Measurements from ENCODE around the gene SLC34A3. TPM values are rescaled to one million over a fixed set of nuclear protein-coding genes. Genes with fewer than 3 reads are reported as not detected.

SLC34A3 gene
- total RNA-seq, 1 donor, result not detected

DNA sequence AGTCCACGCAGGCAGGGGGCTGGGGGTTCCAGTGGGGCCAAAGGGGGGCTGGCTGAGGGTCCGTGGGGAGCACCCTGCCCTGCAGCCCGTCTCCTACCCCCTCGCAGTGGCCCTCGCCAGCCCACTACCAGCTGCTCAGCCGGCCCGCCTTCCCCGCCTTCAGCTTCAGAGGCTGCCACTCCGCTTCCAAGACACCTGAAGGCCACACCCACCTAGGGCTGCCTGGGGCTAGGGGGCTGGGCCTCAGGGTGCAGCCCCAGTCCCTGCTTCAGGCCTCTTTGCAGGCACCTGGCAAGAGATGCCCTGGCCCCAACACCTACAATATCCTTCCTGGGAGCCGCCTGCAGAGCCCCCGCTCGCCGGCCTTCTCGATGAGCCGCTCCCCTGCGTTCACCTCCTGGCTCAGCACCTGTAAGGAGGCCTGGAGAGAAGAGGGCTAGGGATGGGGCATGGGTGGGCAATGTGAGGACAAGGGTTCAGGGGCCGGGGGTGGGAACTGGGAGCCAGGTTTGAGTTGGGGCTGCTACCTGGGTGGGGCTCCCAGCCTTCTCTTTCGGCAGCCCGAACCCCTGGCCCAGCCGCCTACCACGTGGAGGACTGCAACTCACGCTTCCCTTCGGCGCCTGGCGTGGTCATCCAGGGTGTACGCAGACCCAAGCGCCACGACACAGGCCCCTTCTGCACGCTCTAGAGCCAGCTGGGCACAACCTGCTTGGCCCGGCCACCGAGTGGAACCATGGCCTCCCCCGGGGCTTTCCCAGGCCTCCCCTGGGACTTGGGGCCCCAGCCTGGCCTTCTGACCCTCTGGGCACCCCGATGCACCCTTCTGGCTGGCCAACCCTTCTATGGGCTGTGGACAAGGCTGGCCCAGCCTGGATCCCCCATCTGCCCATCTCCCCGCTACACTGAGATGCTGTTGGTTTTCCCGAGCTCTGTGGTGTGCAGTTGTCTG is 22.1 kb downstream of the SLC34A3 start:
- peaks cover 13% of the 10 kb centered on the region for H3K4me1 ChIP-seq (ENCODE audit: insufficient read depth, low read length)
- TF ChIP-seq, protein P1, sequence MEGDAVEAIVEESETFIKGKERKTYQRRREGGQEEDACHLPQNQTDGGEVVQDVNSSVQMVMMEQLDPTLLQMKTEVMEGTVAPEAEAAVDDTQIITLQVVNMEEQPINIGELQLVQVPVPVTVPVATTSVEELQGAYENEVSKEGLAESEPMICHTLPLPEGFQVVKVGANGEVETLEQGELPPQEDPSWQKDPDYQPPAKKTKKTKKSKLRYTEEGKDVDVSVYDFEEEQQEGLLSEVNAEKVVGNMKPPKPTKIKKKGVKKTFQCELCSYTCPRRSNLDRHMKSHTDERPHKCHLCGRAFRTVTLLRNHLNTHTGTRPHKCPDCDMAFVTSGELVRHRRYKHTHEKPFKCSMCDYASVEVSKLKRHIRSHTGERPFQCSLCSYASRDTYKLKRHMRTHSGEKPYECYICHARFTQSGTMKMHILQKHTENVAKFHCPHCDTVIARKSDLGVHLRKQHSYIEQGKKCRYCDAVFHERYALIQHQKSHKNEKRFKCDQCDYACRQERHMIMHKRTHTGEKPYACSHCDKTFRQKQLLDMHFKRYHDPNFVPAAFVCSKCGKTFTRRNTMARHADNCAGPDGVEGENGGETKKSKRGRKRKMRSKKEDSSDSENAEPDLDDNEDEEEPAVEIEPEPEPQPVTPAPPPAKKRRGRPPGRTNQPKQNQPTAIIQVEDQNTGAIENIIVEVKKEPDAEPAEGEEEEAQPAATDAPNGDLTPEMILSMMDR (IDR thresholded peaks at IDR 0.05; ENCODE audit: extremely low read depth, low read depth, low read length), result no peak
- H4K20me1 ChIP-seq (ENCODE audit: insufficient read depth, low read length), result peaks cover 14% of the 10 kb centered on the region
- H3K4me3 ChIP-seq (ENCODE audit: insufficient read depth, low read length), result no peak overlapping the region
- H3K9me3 ChIP-seq (ENCODE audit: low read depth, low read length), result no peaks in the 10 kb centered on the region
- H3K27me3 ChIP-seq (ENCODE audit: insufficient read depth, low read length), result peaks cover 5% of the 10 kb centered on the region
- H3K4me2 ChIP-seq (ENCODE audit: insufficient read depth, low read length), result no peak overlapping the region
- H2AFZ ChIP-seq (ENCODE audit: low read length), result no peak overlapping the region
- H3K27ac ChIP-seq (ENCODE audit: low read depth, low read length), result no peak overlapping the region
- DNase-seq (ENCODE audit: insufficient read length, low spot score, missing footprints), result peak; percentile 83
- peaks cover 7% of the 10 kb centered on the region for H3K36me3 ChIP-seq (ENCODE audit: insufficient read depth, low read length)
- H3K79me2 ChIP-seq (ENCODE audit: insufficient read depth, low read length), result peaks cover 19% of the 10 kb centered on the region

GRCh38 chr9:137253717-137254623 is 23.3 kb downstream of the SLC34A3 start:
- no peaks in the 10 kb centered on the region for H3K9me3 ChIP-seq (ENCODE audit: low read depth, low read length)
- peaks cover 5% of the 10 kb centered on the region for H3K27me3 ChIP-seq (ENCODE audit: insufficient read depth, low read length)
- H3K4me1 ChIP-seq (ENCODE audit: insufficient read depth, low read length), result peaks cover 13% of the 10 kb centered on the region
- peak overlapping the region; percentile 90 for H3K4me3 ChIP-seq (ENCODE audit: insufficient read depth, low read length)
- peaks cover 15% of the 10 kb centered on the region for H3K36me3 ChIP-seq (ENCODE audit: insufficient read depth, low read length)
- peaks cover 26% of the 10 kb centered on the region for H3K79me2 ChIP-seq (ENCODE audit: insufficient read depth, low read length)
- peak; percentile 92 for DNase-seq (ENCODE audit: insufficient read length, low spot score, missing footprints)
- H2AFZ ChIP-seq (ENCODE audit: low read length), result peak overlapping the region; percentile 88
- TF ChIP-seq, protein P1 (IDR thresholded peaks at IDR 0.05; ENCODE audit: extremely low read depth, low read depth, low read length), result no peak
- peak overlapping the region; percentile 89 for H3K4me2 ChIP-seq (ENCODE audit: insufficient read depth, low read length)
- peaks cover 14% of the 10 kb centered on the region for H4K20me1 ChIP-seq (ENCODE audit: insufficient read depth, low read length)
- no peak overlapping the region for H3K27ac ChIP-seq (ENCODE audit: low read depth, low read length)

- peaks cover under 1% of the 10 kb centered on the region for H3K27me3 ChIP-seq (ENCODE audit: insufficient read depth, low read length)
- no peak within 1 kb of the TSS for H3K27ac ChIP-seq (ENCODE audit: low read depth, low read length)
- DNase-seq (ENCODE audit: insufficient read length, low spot score, missing footprints), result peak; percentile 100
- H3K4me3 ChIP-seq (ENCODE audit: insufficient read depth, low read length), result peak within 1 kb of the TSS; percentile 90
- peaks cover 13% of the 10 kb centered on the region for H3K4me1 ChIP-seq (ENCODE audit: insufficient read depth, low read length)
- peaks cover 14% of the 10 kb centered on the region for H4K20me1 ChIP-seq (ENCODE audit: insufficient read depth, low read length)
- peaks cover 30% of the 10 kb centered on the region for H3K79me2 ChIP-seq (ENCODE audit: insufficient read depth, low read length)
- H3K4me2 ChIP-seq (ENCODE audit: insufficient read depth, low read length), result peak within 1 kb of the TSS; percentile 92
- no peaks in the 10 kb centered on the region for H3K9me3 ChIP-seq (ENCODE audit: low read depth, low read length)
- TF ChIP-seq, protein P1 (IDR thresholded peaks at IDR 0.05; ENCODE audit: extremely low read depth, low read depth, low read length), result no peak
- peaks cover 19% of the 10 kb centered on the region for H3K36me3 ChIP-seq (ENCODE audit: insufficient read depth, low read length)
- peak within 1 kb of the TSS; percentile 88 for H2AFZ ChIP-seq (ENCODE audit: low read length)
Observed at GRCh38 chr9:137254624-137255447, 24.1 kb downstream of the SLC34A3 start, which contains the start of gene NELFB. Gene NELFB, plus strand, starts transcription at chr9:137255327.
